LNCaP clone FGC (cell line): Measurements from ENCODE around the gene RASL10B.
"Not testable (repeated sequence)": the region's sequence is repeated elsewhere in the genome, so short reads cannot be mapped to it uniquely, and the experiment has no call there.

Source experiments
- DNase-seq: peaks from one replicate; pipeline ENCODE4 v3.0.0-alpha.2; 2011; ENCODE audit warnings: low read depth
- H3K4me3 ChIP-seq: 2 replicates; pipeline ENCODE4 v1.5.1; 2011; ENCODE audit warnings: mild to moderate bottlenecking, low read depth, low read length, control low read depth
- TF ChIP-seq, protein P1 (sequence below): IDR thresholded peaks from 2 replicates; pipeline ENCODE4 v1.5.1; 2012; ENCODE audit warnings: mild to moderate bottlenecking; ENCODE audit not compliant: control insufficient read depth, insufficient read depth; ENCODE audit errors: extremely low read depth

RASL10B gene

DNA sequence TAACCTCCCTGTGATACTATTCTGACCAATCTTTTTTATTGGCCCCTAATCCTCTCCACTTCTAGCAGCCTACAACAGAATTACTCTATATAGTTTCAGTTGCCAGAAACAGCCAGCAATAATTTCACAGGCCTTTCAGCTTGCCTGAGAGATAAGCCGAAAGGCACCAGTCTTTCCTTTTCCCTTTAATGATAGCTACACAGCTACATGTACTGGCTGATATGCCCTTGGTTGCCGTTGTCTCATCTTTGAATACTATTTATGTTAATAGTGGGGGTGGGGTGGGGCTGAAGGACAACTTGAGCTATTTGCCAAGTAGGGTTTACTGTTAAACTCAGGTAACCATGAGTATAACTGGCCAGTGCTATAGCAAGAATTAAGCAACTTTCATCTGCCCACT, 35.8 kb upstream of the RASL10B start:
- DNase-seq = no peak
- TF ChIP-seq, protein P1, sequence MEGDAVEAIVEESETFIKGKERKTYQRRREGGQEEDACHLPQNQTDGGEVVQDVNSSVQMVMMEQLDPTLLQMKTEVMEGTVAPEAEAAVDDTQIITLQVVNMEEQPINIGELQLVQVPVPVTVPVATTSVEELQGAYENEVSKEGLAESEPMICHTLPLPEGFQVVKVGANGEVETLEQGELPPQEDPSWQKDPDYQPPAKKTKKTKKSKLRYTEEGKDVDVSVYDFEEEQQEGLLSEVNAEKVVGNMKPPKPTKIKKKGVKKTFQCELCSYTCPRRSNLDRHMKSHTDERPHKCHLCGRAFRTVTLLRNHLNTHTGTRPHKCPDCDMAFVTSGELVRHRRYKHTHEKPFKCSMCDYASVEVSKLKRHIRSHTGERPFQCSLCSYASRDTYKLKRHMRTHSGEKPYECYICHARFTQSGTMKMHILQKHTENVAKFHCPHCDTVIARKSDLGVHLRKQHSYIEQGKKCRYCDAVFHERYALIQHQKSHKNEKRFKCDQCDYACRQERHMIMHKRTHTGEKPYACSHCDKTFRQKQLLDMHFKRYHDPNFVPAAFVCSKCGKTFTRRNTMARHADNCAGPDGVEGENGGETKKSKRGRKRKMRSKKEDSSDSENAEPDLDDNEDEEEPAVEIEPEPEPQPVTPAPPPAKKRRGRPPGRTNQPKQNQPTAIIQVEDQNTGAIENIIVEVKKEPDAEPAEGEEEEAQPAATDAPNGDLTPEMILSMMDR = no peak
- no peak overlapping the region for H3K4me3 ChIP-seq

DNA sequence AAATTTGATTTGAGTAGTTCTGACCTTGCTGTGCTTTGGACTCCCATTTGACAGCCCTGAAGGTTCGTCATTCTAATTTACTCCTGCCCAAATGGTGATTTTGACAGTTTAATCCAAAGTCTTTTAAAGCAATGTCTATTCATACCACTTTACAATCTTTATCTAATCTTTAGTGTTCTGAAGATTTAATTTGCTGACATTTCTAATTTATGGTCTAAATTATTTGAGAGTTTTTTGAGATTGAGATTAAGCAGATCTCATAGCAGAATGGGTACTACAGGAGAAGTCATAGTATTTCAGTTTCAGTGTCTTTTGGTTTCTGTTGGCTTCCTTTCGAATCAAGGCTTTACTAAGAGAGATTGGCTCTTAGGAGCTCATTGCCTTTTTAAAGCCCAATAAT, 32.6 kb upstream of the RASL10B start:
- no peak overlapping the region for H3K4me3 ChIP-seq
- DNase-seq = no peak
- TF ChIP-seq, protein P1 = no peak

DNA sequence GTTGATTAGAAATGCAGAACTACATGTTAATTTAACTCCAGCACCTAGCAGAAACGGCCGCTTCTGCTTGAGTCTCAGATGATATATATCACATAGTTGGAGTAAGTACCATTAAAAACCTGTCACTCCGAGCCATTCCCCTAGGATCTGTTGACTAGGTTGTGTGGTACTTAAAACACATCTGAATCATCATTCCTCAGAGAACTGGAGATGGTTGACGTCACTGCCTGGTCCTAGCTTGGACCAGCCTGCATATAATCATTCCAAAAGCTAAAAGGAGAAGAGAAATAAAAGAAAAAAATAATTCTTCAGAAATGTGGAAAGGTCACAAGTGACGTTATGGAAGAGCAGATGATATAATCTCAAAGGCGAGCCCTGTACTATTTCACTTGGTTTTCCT, 31.3 kb upstream of the RASL10B start:
- H3K4me3 ChIP-seq = no peak overlapping the region
- no peak for DNase-seq
- TF ChIP-seq, protein P1 = no peak

DNA sequence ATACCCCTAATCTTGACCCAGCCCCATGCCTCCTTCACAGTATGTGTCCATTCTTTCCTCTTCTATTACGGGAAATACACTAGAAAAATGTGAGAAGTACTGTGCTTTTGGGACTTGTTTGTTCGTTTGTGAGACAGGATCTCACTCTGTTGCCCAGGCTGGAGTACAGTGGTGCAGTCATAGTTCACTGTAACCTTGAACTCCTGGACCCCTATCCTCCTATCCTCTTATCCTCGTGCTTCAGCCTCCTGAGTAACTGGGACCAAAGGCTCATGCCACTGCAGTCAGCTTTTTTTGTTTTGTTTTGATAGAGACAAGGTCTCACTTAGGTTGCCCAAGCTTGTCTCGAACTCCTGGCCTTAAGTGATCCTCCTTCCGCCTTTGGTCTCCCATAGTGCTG, 29.9 kb upstream of the RASL10B start:
- H3K4me3 ChIP-seq = no peak overlapping the region
- no peak for DNase-seq
- TF ChIP-seq, protein P1 = no peak

DNA sequence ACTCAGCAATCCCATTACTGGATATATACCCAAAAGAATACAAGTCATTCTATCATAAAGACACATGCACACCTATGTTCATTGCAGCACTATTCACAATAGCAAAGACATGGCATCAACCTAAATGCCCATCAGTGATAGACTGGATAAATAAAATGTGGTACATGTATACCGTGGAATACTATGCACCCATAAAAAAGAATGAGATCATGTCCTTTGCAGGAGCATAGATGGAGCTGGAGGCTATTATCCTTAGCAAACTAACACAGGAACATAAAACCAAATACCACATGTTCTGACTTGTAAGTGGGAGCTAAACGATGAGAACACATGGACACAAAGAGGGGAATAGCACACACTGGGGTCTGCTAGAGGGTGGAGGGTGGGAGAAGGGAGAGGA, 28.1 kb upstream of the RASL10B start:
- not testable (repeated sequence) for H3K4me3 ChIP-seq, DNase-seq

DNA sequence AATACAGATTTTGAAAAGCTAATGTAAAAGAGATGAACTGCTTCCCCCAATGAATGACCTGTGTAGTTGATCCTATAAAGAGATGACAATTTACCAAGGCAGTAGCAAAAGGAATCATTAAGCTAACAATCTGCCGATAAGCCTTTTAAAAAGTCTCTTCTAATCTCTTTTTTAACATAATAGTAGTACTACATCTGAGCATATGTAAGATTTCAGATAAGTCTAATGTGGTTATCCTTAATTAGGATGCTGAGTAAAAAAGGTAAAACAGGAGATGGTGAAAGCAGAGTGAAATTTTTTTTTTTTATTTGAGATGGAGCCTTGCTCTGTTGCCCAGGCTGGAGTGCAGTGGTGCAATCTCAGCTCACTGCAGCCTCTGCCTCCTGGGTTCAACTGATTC, 26.2 kb upstream of the RASL10B start:
- H3K4me3 ChIP-seq = no peak overlapping the region
- no peak for DNase-seq
- TF ChIP-seq, protein P1 = no peak

DNA sequence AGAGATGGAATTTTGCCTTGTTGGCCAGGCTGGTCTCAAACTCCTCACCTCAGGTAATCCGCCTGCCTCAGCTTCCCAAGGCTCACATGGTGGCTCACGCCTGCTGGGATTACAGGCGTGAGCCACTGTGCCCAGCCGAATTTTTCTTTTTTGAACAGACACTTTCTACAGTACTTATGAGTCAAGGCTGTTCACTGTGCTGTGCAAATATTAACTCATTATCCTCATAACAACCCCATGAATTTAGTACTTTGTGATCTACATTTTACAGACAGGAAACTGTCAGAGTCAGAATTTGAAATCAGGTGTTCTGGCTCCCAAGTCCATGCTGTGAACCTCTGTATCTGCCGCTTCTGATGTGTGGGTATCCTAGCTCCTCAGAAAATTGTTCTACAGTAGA, 25.7 kb upstream of the RASL10B start:
- TF ChIP-seq, protein P1 = no peak
- H3K4me3 ChIP-seq = no peak overlapping the region
- DNase-seq = no peak

DNA sequence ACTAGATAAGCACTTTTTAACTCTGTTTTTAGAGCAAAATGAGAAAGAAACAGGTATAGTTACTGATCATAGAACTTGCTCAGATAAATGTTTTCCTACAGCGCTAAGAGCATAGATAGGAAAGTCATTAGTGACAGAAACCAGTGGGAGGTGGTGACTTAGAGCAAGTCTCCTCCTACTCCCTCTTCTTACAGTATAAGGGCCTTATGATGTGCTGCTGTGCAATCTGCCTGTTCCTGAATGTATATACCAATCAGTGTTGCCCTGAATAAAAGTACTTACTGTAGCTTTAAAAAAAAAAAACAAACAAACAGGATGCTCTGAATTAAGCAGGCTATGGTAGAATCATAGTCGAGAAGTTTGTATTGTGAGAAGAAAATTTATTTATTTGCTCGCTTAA, 23.3 kb upstream of the RASL10B start:
- DNase-seq = no peak
- no peak overlapping the region for H3K4me3 ChIP-seq
- TF ChIP-seq, protein P1 = no peak
